ENCODE results near the gene TAS2R42. TPM values are rescaled to one million over a fixed set of nuclear protein-coding genes. Genes with fewer than 3 reads are reported as not detected.

TAS2R42 gene, protein sequence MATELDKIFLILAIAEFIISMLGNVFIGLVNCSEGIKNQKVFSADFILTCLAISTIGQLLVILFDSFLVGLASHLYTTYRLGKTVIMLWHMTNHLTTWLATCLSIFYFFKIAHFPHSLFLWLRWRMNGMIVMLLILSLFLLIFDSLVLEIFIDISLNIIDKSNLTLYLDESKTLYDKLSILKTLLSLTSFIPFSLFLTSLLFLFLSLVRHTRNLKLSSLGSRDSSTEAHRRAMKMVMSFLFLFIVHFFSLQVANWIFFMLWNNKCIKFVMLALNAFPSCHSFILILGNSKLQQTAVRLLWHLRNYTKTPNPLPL
- total RNA-seq: not detected

GRCh38 chr12:11186837-11187236 is at the start of gene TAS2R42:
Gene TAS2R42 (minus strand): TSS chr12:11186937. CDS start chr12:11186937, 0 bp downstream.
- 56 to 63% methylated on average over 2 of the region's 2 CpGs for WGBS, 2 donors
- DNase-seq (ENCODE audit: low spot score in 2 of 2): no peak
- intact Hi-C loops (cut with DNase I; ENCODE audit: low total_unique reads): no loop called here
- no peak within 1 kb of the TSS for H3K4me3 ChIP-seq (ENCODE audit: low read depth, poor library complexity, severe bottlenecking)
- no peak for TF ChIP-seq POLR2A (IDR thresholded peaks at IDR 0.05)
- TF ChIP-seq, protein P1, sequence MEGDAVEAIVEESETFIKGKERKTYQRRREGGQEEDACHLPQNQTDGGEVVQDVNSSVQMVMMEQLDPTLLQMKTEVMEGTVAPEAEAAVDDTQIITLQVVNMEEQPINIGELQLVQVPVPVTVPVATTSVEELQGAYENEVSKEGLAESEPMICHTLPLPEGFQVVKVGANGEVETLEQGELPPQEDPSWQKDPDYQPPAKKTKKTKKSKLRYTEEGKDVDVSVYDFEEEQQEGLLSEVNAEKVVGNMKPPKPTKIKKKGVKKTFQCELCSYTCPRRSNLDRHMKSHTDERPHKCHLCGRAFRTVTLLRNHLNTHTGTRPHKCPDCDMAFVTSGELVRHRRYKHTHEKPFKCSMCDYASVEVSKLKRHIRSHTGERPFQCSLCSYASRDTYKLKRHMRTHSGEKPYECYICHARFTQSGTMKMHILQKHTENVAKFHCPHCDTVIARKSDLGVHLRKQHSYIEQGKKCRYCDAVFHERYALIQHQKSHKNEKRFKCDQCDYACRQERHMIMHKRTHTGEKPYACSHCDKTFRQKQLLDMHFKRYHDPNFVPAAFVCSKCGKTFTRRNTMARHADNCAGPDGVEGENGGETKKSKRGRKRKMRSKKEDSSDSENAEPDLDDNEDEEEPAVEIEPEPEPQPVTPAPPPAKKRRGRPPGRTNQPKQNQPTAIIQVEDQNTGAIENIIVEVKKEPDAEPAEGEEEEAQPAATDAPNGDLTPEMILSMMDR (IDR thresholded peaks at IDR 0.05): no peak

- no peak overlapping the region for H3K4me3 ChIP-seq (ENCODE audit: low read depth, poor library complexity, severe bottlenecking)
- intact Hi-C loops (cut with DNase I; ENCODE audit: low total_unique reads): no loop called here
- no peak for DNase-seq (ENCODE audit: low spot score in 2 of 2)
- TF ChIP-seq, protein P1 (IDR thresholded peaks at IDR 0.05): no peak
- no peak for TF ChIP-seq POLR2A (IDR thresholded peaks at IDR 0.05)
- 48 to 57% methylated on average over 5 of the region's 5 CpGs for WGBS, 2 donors
These were observed 46.8 kb upstream of the TAS2R42 start for GRCh38 chr12:11233532-11233931.

DNA sequence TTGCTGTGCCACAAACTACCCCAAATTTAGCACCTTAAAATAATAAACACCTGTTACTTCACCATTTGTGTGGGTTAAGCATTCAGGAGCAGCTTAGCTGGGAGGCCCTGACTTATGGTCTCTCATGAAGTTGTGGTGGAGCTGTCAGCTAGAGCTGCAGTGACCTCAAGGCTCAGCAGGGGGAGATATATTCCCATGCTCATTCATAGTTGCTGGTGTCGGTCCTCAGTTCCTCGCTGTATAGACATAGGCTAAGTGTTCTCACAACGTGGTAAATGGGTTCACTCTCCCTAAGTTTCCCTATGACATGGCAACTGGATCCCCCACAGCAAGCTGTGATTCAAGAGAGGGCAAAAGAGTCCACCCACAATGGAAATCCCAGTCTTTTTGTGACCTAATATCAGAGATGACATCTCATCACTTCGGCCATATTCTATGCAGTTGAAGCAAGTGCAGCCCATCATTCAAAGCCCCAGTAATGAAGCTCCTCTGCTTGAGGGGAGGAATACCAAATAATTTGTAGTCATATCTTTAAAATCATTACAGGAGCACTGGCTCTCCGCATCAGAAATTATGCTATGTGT is 41.7 kb upstream of the TAS2R42 start:
- no peak overlapping the region for H3K4me3 ChIP-seq (ENCODE audit: low read depth, poor library complexity, severe bottlenecking)
- no peak for DNase-seq (ENCODE audit: low spot score in 2 of 2)
- intact Hi-C loops (cut with DNase I; ENCODE audit: low total_unique reads): no loop called here
- 41 to 50% methylated on average over 5 of the region's 5 CpGs for WGBS, 2 donors
- TF ChIP-seq POLR2A (IDR thresholded peaks at IDR 0.05): no peak
- TF ChIP-seq, protein P1 (IDR thresholded peaks at IDR 0.05): no peak

GRCh38 chr12:11227373-11227772 is 40.6 kb upstream of the TAS2R42 start:
- no peak overlapping the region for H3K4me3 ChIP-seq (ENCODE audit: low read depth, poor library complexity, severe bottlenecking)
- intact Hi-C loops (cut with DNase I; ENCODE audit: low total_unique reads): no loop called here
- TF ChIP-seq POLR2A (IDR thresholded peaks at IDR 0.05): no peak
- TF ChIP-seq, protein P1 (IDR thresholded peaks at IDR 0.05): no peak
- 67 to 84% methylated on average over 4 of the region's 4 CpGs for WGBS, 2 donors
- DNase-seq (ENCODE audit: low spot score in 2 of 2): no peak

DNA sequence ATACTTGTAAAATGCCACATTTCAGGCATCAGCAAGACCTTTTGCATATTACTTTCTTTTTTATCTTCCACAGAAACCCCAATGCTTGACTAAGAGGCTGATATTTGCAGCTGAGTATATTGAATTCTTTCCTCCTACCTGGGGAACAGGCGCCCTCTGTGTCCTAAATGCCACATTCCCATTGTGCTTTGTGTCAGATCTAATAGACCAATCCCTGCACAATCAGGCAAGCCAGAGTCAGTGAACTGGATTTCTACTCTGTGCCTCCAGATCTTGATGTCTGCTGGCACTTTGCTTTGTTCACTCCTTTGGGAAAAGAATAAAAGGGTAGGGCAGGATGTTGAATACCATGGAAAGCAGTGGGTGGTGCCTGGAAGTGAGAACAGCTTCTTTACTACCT is 22.4 kb upstream of the TAS2R42 start:
- 55 to 58% methylated on average over 1 of the region's 1 CpG for WGBS, 2 donors
- intact Hi-C loops (cut with DNase I; ENCODE audit: low total_unique reads): no loop called here
- no peak overlapping the region for H3K4me3 ChIP-seq (ENCODE audit: low read depth, poor library complexity, severe bottlenecking)
- no peak for TF ChIP-seq POLR2A (IDR thresholded peaks at IDR 0.05)
- TF ChIP-seq, protein P1 (IDR thresholded peaks at IDR 0.05): no peak
- no peak for DNase-seq (ENCODE audit: low spot score in 2 of 2)
